Astrocyte (in vitro differentiated cells and primary cell): ENCODE data around the gene EPAS1. TPM values are rescaled to one million over a fixed set of nuclear protein-coding genes. Genes with fewer than 3 reads are reported as not detected.

Experiments used
- DNase-seq: peaks from one replicate; pipeline ENCODE4 v3.0.0-alpha.2; 2010; ENCODE audit warnings: low read depth
- FAIRE-seq: peaks from 2 replicates; lab custom pipeline; 2011; peaks lifted over from hg19 to GRCh38; lab: Jason Lieb, UNC
- H2AFZ ChIP-seq: 2 replicates; pipeline ENCODE4 v1.6.0; 2012; ENCODE audit warnings: low read depth, low read length, inconsistent platforms
- H3K27ac ChIP-seq: 2 replicates; pipeline ENCODE4 v1.5.1; 2011; ENCODE audit warnings: low read depth, low read length, inconsistent platforms
- H3K27me3 ChIP-seq: 2 replicates; pipeline ENCODE4 v1.6.0; 2011; ENCODE audit warnings: low read length, inconsistent platforms; ENCODE audit not compliant: insufficient read depth
- H3K36me3 ChIP-seq: 2 replicates; pipeline ENCODE4 v1.5.1; 2011; ENCODE audit warnings: low read length, inconsistent platforms; ENCODE audit not compliant: insufficient read depth
- H3K4me1 ChIP-seq: 2 replicates; pipeline ENCODE4 v1.5.1; 2011; ENCODE audit warnings: low read length, inconsistent platforms; ENCODE audit not compliant: insufficient read depth
- H3K4me2 ChIP-seq: 2 replicates; pipeline ENCODE4 v1.6.0; 2012; ENCODE audit warnings: low read length, inconsistent platforms
- H3K4me3 ChIP-seq: 2 replicates; pipeline ENCODE4 v1.5.1; 2011; ENCODE audit warnings: low read depth, mild to moderate bottlenecking, low read length, inconsistent platforms; ENCODE audit not compliant: insufficient read depth
- H3K79me2 ChIP-seq: 2 replicates; pipeline ENCODE4 v1.6.0; 2012; ENCODE audit warnings: mild to moderate bottlenecking, low read length, inconsistent platforms; ENCODE audit not compliant: insufficient read depth
- H3K9ac ChIP-seq: 2 replicates; pipeline ENCODE4 v1.6.0; 2012; ENCODE audit warnings: mild to moderate bottlenecking, low read length, inconsistent platforms
- H3K9me3 ChIP-seq: 2 replicates; pipeline ENCODE4 v1.5.1; 2012; ENCODE audit warnings: low read depth, mild to moderate bottlenecking, low read length, inconsistent platforms; ENCODE audit not compliant: insufficient read depth
- H4K20me1 ChIP-seq: 2 replicates; pipeline ENCODE4 v1.6.0; 2012; ENCODE audit warnings: low read length, inconsistent platforms; ENCODE audit not compliant: insufficient read depth
- H3K27ac Mint-ChIP-seq: one replicate; pipeline ENCODE4 v1.8.0; 2021; ENCODE audit warnings: mild to moderate bottlenecking, mixed read lengths; ENCODE audit not compliant: unreplicated experiment
- H3K27me3 Mint-ChIP-seq: one replicate; pipeline ENCODE4 v1.8.0; 2021; ENCODE audit warnings: low read depth, mixed read lengths; ENCODE audit not compliant: unreplicated experiment
- H3K36me3 Mint-ChIP-seq: one replicate; pipeline ENCODE4 v1.8.0; 2021; ENCODE audit warnings: low read depth, mixed read lengths; ENCODE audit not compliant: unreplicated experiment
- H3K4me1 Mint-ChIP-seq: one replicate; pipeline ENCODE4 v1.8.0; 2021; ENCODE audit warnings: low read depth, mixed read lengths; ENCODE audit not compliant: unreplicated experiment
- H3K4me3 Mint-ChIP-seq: one replicate; pipeline ENCODE4 v1.8.0; 2021; ENCODE audit warnings: mild to moderate bottlenecking, moderate library complexity, mixed read lengths; ENCODE audit not compliant: unreplicated experiment
- H3K9me3 Mint-ChIP-seq: one replicate; pipeline ENCODE4 v1.8.0; 2021; ENCODE audit warnings: mild to moderate bottlenecking, mixed read lengths; ENCODE audit not compliant: unreplicated experiment
- EZH2 ChIP-seq: IDR thresholded peaks from 2 replicates; pipeline ENCODE4 v1.6.1; 2012; ENCODE audit warnings: mild to moderate bottlenecking, low read length, inconsistent platforms; ENCODE audit not compliant: insufficient read depth
- total RNA-seq: library from RNA; stranded (reverse); gene quantifications from 2 replicates; pipeline ENCODE4 v1.2.1, GENCODE V29; 2021
- TF ChIP-seq, protein P1 (sequence below): IDR thresholded peaks from 2 replicates; pipeline ENCODE4 v1.5.1; 2011; ENCODE audit warnings: low read depth, mild to moderate bottlenecking, inconsistent platforms, low read length, moderate library complexity; ENCODE audit not compliant: insufficient read depth

EPAS1 gene
- total RNA-seq, 1 donor from 2014 or later = 42.8 TPM

DNA sequence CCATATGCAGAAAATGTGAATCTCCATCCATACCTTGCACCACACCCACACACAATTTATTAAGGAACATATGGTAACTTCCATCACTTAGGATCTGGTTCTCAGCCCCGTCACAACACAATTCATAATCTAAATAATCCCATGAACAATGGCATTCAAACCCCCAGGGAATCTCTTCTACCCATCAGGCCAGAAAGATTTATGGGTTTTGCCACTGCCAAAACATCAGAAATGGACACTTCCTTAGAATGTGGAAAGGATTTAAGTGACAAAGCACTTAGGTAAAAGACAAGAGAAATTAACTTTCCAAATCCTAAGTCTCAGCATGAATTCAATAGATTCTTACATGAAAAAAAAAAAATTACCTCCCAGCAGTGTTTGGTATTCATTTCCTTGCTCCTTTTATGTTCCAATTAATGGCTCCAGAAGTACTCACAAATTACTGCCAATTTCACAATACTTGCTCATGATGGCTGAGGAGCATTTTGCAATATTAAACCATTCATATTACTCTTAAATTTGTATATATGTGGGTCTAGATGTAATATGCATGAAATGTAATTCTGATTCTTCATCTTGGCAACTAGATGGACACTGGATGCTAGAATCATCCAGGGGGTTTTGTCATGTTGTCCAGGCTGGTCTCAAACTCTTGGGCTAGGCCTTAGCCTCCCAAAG, 125.6 kb downstream of the EPAS1 start:
- no peak overlapping the region for H3K4me3 Mint-ChIP-seq
- FAIRE-seq = no peak
- H3K27me3 ChIP-seq = no peaks in the 10 kb centered on the region

DNA sequence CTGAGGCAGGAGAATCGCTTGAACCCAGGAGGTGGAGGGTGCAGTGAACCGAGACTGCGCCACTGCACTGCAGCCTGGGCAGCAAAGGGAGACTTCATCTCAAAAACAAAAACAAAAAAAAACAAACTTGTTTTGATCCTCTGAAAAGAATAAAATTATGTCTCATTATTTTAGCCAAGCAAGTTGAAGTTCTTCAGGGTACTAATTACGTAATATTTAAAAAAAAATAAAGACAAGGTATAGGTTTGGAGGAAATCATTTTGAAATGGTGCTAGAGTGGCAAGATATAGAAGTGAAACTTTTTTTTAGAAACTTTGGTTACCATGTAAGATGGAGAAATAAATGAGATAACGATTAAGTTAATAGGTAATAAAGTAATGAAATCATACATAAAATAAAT, 127.7 kb downstream of the EPAS1 start:
- H2AFZ ChIP-seq = no peak overlapping the region
- H3K27ac Mint-ChIP-seq = no peak overlapping the region
- no peaks in the 10 kb centered on the region for H3K9me3 ChIP-seq
- H3K4me3 Mint-ChIP-seq = no peak overlapping the region
- no peak overlapping the region for H3K9ac ChIP-seq
- DNase-seq = no peak
- H3K4me2 ChIP-seq = no peak overlapping the region
- H3K27me3 ChIP-seq = no peaks in the 10 kb centered on the region
- TF ChIP-seq EZH2 = no peak
- TF ChIP-seq, protein P1, sequence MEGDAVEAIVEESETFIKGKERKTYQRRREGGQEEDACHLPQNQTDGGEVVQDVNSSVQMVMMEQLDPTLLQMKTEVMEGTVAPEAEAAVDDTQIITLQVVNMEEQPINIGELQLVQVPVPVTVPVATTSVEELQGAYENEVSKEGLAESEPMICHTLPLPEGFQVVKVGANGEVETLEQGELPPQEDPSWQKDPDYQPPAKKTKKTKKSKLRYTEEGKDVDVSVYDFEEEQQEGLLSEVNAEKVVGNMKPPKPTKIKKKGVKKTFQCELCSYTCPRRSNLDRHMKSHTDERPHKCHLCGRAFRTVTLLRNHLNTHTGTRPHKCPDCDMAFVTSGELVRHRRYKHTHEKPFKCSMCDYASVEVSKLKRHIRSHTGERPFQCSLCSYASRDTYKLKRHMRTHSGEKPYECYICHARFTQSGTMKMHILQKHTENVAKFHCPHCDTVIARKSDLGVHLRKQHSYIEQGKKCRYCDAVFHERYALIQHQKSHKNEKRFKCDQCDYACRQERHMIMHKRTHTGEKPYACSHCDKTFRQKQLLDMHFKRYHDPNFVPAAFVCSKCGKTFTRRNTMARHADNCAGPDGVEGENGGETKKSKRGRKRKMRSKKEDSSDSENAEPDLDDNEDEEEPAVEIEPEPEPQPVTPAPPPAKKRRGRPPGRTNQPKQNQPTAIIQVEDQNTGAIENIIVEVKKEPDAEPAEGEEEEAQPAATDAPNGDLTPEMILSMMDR = no peak
- H3K4me1 Mint-ChIP-seq = no peaks in the 10 kb centered on the region
- H3K36me3 Mint-ChIP-seq = no peaks in the 10 kb centered on the region
- H3K36me3 ChIP-seq = no peaks in the 10 kb centered on the region
- H4K20me1 ChIP-seq = no peaks in the 10 kb centered on the region
- peaks cover 2% of the 10 kb centered on the region for H3K9me3 Mint-ChIP-seq
- H3K4me1 ChIP-seq = no peaks in the 10 kb centered on the region
- no peak overlapping the region for H3K4me3 ChIP-seq
- H3K79me2 ChIP-seq = no peaks in the 10 kb centered on the region
- H3K27ac ChIP-seq = no peak overlapping the region
- no peak for FAIRE-seq
- H3K27me3 Mint-ChIP-seq = no peaks in the 10 kb centered on the region

More for the DNA sequence above, 125.6 kb downstream of the EPAS1 start:
- no peaks in the 10 kb centered on the region for H3K36me3 ChIP-seq
- H2AFZ ChIP-seq = no peak overlapping the region
- H3K27me3 Mint-ChIP-seq = no peaks in the 10 kb centered on the region
- H3K4me2 ChIP-seq = no peak overlapping the region
- no peaks in the 10 kb centered on the region for H3K4me1 ChIP-seq
- no peak overlapping the region for H3K4me3 ChIP-seq
- no peaks in the 10 kb centered on the region for H4K20me1 ChIP-seq
- H3K27ac ChIP-seq = no peak overlapping the region
- TF ChIP-seq, protein P1 = no peak
- no peak for TF ChIP-seq EZH2
- H3K79me2 ChIP-seq = no peaks in the 10 kb centered on the region
- no peak overlapping the region for H3K27ac Mint-ChIP-seq
- H3K9me3 ChIP-seq = no peaks in the 10 kb centered on the region
- DNase-seq = no peak
- no peak overlapping the region for H3K9ac ChIP-seq
- H3K4me1 Mint-ChIP-seq = no peaks in the 10 kb centered on the region
- peaks cover 5% of the 10 kb centered on the region for H3K9me3 Mint-ChIP-seq
- no peaks in the 10 kb centered on the region for H3K36me3 Mint-ChIP-seq

DNA sequence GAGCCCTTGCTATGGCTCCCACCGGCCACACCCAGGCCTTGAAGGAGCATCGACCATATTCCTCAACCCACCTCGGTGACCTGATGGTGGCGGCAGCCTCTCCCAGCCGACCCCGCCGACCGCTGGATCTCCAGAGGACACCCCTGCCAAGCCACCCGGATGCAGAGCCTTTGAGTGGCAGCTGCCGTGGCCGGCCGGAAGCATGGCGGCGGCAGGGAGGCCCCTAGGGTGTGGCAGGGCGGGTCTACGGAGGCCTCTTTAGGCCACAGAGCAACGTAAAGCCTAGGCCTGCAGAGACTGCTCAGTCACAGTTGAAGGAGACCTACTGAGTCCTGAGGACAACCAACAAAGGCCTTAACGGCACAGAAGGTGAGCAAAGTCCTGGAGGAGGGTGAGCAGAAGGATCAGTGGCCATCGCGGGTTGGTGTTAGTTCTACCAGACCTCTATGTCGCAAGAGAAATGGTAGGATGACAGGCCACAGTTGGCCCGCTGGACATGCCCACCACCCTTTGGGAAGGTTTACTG, 131.8 kb downstream of the EPAS1 start:
- no peaks in the 10 kb centered on the region for H4K20me1 ChIP-seq
- no peak overlapping the region for H3K9ac ChIP-seq
- DNase-seq (no peak), FAIRE-seq (no peak)
- H3K36me3 Mint-ChIP-seq = no peaks in the 10 kb centered on the region
- TF ChIP-seq, protein P1 = no peak
- TF ChIP-seq EZH2 = no peak
- no peak overlapping the region for H3K4me2 ChIP-seq
- no peaks in the 10 kb centered on the region for H3K4me1 ChIP-seq
- H3K4me3 ChIP-seq = no peak overlapping the region
- no peaks in the 10 kb centered on the region for H3K36me3 ChIP-seq
- no peak overlapping the region for H2AFZ ChIP-seq
- H3K27me3 ChIP-seq = no peaks in the 10 kb centered on the region
- no peaks in the 10 kb centered on the region for H3K79me2 ChIP-seq
- no peaks in the 10 kb centered on the region for H3K27me3 Mint-ChIP-seq
- no peaks in the 10 kb centered on the region for H3K9me3 ChIP-seq
- no peak overlapping the region for H3K4me3 Mint-ChIP-seq
- no peaks in the 10 kb centered on the region for H3K9me3 Mint-ChIP-seq
- H3K27ac Mint-ChIP-seq = no peak overlapping the region
- no peak overlapping the region for H3K27ac ChIP-seq
- H3K4me1 Mint-ChIP-seq = peaks cover 12% of the 10 kb centered on the region
